PC-3 (cell line): Measurements from ENCODE around the gene DCBLD1.

Experiments used
- EZH2 ChIP-seq: fragments of 300-600 bp; sonication (generic); IDR thresholded peaks from one replicate; pipeline ENCODE4 v1.6.1; 2017; ENCODE audit warnings: antibody characterized with exemption, mild to moderate bottlenecking, low read length; ENCODE audit not compliant: unreplicated experiment
- TF ChIP-seq, protein P1 (sequence below): fragments of 300-600 bp; sonication (generic); conservative IDR thresholded peaks from 2 replicates; pipeline ENCODE4 v1.5.1; 2017; ENCODE audit warnings: antibody characterized with exemption, low read depth, mild to moderate bottlenecking, low read length

DNA sequence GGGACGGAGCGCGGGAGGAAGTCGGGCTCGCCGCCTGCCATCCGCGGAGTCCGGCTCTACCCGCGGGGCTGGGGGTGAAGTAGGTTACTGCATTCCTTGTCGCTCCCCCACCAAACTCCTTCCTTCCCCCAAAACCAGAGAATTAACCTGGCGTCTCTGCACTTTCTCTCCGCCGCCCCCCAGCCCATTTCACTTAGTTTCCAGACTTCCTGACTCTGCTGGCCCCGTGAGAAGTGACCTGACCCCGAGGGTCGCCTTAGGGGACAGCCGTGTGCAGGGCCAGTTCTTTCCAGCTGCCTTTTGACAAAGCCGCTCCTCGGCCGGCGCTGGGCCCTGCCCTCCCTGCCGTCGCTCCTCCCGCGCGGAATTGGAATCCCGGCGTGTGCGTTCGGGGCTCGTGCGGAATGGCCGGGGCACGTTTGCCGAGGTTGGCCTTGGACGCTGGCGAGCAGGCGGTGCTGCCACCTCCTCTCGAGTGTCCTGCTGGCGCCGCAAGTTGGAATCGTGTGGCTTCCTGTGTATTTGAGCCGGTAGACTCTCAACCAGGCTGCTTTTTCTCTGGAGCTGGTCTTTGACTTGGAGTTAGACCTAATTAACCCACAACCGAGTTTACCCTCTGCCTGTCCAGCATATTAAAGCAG, 650 bp downstream of the DCBLD1 start:
- TF ChIP-seq, protein P1, sequence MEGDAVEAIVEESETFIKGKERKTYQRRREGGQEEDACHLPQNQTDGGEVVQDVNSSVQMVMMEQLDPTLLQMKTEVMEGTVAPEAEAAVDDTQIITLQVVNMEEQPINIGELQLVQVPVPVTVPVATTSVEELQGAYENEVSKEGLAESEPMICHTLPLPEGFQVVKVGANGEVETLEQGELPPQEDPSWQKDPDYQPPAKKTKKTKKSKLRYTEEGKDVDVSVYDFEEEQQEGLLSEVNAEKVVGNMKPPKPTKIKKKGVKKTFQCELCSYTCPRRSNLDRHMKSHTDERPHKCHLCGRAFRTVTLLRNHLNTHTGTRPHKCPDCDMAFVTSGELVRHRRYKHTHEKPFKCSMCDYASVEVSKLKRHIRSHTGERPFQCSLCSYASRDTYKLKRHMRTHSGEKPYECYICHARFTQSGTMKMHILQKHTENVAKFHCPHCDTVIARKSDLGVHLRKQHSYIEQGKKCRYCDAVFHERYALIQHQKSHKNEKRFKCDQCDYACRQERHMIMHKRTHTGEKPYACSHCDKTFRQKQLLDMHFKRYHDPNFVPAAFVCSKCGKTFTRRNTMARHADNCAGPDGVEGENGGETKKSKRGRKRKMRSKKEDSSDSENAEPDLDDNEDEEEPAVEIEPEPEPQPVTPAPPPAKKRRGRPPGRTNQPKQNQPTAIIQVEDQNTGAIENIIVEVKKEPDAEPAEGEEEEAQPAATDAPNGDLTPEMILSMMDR, result no peak
- no peak for TF ChIP-seq EZH2
